GM12892 (cell line): ENCODE measurements around the gene CAMKMT.
"Not testable (repeated sequence)": the region's sequence is repeated elsewhere in the genome, so short reads cannot be mapped to it uniquely, and the experiment has no call there.

Experiments used
- DNase-seq: peaks from one replicate; pipeline ENCODE4 v3.0.0; 2011; ENCODE audit not compliant: insufficient read length
- FAIRE-seq: peaks from 2 replicates; lab custom pipeline; 2011; peaks lifted over from hg19 to GRCh38; lab: Jason Lieb, UNC
- POLR2A ChIP-seq: IDR thresholded peaks from 2 replicates; pipeline ENCODE4 v1.6.1; 2011; ENCODE audit warnings: low read depth, low read length, control low read depth
- POLR2AphosphoS5 ChIP-seq: IDR thresholded peaks from 2 replicates; pipeline ENCODE4 v1.6.1; 2011; ENCODE audit warnings: low read depth, low read length, control low read depth
- TAF1 ChIP-seq: IDR thresholded peaks from 2 replicates; pipeline ENCODE4 v1.6.1; 2011; ENCODE audit warnings: low read depth, mild to moderate bottlenecking, control low read depth, low read length, borderline replicate concordance

The CAMKMT gene

DNA sequence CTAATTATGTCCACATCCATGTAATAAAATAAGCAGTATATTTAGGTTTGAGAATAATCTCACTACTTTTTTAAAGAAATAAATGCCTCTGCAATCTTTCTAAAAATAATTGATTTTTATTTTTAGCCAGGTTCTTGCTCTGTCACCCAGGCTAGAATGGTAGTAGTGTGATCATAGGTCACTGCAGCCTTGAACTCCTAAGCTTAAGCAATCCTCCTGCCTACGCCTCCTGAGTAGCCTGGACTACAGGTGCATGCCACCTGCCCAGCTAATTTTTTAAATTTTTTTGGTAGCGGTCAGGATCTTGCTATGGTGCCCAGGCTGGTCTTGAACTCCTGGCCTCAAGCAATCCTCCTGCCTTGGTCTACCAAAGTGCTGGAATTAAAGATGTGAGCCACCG is 133.3 kb downstream of the CAMKMT start:
- no peak for DNase-seq
- no peak for FAIRE-seq
- TF ChIP-seq TAF1 (no peak), POLR2AphosphoS5 (no peak), POLR2A (no peak)

DNA sequence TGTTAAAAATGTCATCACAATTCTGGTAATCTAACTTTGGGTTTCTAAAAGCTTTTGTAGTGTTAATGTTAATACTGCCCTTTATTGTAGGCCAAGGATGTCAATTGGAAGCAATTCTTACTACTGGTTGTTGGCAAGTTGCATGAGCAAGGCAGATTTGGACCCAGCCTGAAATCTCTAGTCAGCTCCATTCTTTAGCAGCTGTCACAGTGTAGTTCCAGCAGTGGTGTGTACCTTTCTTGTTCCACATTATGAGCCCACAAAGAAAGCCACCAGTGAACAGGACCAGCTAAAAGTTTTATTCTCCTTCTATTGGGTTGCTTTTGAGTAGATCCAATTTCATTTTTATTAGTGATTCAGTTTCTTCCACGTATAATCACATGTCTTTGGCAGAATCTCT is 133.8 kb downstream of the CAMKMT start:
- TF ChIP-seq TAF1 = no peak
- no peak for TF ChIP-seq POLR2A
- no peak for TF ChIP-seq POLR2AphosphoS5
- DNase-seq (no peak), FAIRE-seq (no peak)

DNA sequence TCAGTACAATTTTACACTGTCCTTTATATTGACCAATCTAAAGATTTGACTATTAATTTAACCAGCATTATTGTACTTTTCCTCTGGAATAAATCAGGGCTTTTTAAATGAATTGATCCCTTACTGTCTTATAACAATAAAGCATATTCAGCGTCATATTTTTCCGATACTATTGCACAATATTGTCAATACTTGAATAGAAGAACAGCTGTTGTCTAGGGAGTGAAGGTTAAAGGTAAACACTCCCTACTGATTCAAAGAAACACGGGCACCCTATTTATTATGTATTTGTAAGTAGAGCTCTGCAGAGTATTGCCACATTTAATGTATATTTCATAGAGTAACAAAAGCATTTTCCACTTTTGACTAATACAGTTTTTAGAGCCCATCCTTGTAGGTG is 134.4 kb downstream of the CAMKMT start:
- DNase-seq (no peak), FAIRE-seq (no peak)
- TF ChIP-seq TAF1 = no peak
- no peak for TF ChIP-seq POLR2A
- no peak for TF ChIP-seq POLR2AphosphoS5

DNA sequence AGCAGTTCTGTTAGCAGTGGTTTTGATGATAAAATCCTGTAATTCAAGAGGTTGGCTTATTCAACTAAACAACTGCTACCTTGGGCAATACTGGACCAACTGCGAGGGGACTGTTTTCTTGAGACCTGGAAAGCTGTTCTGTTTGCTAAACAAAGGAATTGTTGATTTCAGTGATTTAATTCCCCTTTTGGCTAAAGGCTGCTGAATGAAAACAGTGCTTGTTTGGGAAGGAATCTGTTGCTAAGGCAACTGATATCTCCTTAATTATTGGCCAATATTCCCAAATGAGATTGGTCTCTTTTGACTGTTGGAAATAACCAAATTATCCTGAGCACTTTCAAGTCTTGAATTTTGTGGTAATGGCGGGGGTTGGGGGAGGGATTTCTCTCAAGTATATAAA is 136.8 kb downstream of the CAMKMT start:
- DNase-seq (no peak), FAIRE-seq (no peak)
- TF ChIP-seq POLR2AphosphoS5 (no peak), POLR2A (no peak), TAF1 (no peak)

DNA sequence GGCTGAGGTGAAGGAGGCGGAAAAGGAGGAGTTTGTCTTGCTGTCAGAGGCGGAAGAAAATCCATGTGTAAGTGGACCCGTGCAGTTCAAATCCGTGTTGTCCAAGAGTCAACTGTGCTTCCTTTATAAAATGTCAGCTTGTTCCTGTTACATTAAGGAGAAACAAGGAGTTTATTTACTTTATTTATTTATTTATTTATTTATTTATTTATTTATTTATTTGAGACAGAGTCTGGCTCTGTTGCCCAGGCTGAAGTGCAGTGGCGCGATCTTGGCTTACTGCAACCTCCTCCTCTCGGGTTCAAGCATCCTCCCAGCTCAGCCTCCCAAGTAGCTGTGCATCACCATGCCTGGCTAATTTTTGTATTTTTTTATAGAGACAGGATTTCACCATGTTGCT is 143.9 kb downstream of the CAMKMT start:
- not testable (repeated sequence) for DNase-seq, FAIRE-seq

DNA sequence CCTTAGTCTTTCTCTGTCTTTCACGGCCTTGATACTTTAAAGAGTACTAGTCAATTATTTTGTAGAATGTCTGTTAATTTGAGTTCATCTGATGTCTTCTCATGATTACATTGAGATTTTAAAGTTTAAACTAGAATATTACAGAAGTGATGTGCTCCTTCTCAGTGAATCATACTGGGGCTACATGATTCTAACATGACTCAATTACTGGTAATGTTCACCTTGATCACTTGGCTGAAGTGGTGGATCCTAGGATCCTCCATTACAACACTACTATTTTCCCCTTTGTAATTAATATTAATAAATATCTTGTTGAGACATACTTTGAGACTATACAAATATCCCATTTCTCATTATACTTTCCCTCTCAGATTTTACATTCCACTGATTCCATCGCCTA is 148.5 kb downstream of the CAMKMT start:
- TF ChIP-seq POLR2A (no peak), POLR2AphosphoS5 (no peak), TAF1 (no peak)
- DNase-seq = no peak
- no peak for FAIRE-seq

DNA sequence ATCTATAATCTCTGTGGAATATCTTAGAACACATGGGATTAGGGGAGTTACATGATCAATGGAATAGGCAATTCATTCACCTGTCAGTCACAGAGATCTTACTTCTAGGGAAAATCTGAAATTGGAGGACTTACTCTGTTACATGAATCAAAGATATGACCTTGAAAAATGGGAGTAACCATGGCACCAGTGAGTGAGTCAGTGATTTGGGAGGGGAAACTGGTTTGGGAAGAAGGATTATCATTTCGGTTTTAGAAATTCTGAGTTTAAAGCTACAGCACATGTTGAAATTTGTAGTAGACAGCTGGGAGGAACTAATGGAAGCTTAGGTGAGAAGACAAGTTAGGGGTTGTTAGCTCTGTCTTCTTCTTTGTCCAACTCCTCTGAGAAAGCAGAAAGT is 153.7 kb downstream of the CAMKMT start:
- DNase-seq (no peak), FAIRE-seq (no peak)
- TF ChIP-seq TAF1 (no peak), POLR2A (no peak), POLR2AphosphoS5 (no peak)

DNA sequence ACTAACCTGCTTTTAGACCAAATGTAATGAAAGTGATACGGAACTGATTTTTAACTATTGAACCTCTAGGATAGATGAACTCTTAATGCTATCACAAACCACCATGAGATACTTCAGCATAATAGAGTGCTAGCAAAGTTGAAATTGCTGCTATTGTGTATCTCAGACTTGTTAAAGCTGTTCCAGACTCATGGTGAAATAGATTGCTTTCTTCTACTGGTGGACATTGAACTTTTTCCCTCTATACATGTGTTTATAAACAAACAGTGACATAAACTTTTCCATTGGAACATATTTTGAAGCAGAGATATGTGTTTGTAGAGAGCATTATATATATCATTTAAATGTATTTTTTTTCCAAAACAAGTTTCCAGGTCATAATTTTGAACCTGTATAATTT is 157.3 kb downstream of the CAMKMT start:
- no peak for FAIRE-seq
- TF ChIP-seq TAF1 = no peak
- DNase-seq = no peak

DNA sequence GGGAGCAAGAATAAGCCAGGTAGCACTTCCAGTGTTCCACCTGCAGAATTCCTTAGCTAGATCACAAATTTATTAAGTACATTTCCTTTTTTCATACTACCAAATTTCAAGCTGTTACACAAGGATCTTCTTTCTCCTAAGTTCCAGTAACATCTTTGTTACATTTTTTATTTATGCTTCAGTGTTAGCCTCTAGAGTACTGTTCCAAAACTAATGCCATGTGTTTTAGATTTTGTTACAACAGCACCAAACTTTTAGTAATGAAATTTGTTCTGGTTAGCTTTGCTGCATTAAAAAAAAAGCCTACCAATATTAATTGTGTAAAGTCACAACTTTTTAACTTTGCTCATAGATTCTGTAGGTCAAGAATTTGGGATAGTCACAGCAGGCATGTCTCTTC is 161.1 kb downstream of the CAMKMT start:
- DNase-seq (no peak), FAIRE-seq (no peak)
- TF ChIP-seq POLR2A (no peak), POLR2AphosphoS5 (no peak), TAF1 (no peak)

DNA sequence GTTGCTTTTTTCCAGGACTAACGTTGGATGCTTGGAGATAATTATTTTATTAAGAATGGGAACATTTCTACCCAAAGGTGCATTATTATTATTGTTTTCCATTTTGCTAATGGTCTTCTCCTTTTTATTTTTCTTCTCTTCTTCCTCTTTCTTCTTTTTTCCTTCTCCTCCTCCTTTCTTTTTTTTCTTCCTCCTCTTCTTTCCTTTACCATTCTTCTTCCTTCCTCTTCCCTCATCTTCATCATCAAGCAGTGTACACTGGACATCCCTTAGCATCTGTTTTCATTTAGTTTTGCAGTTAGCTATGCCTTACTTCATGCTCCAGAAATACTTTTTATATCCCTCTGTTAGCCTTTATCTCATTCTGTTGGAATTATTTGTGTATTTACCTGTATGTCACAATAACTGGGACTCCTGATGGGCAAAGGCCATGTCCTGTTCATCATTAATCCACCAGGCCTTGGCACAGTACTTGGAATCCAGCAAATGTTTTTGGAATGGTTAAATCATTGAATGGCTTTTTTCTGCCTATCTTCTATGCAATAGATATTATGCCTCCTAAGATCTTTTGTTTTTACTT is 162.7 kb downstream of the CAMKMT start:
- FAIRE-seq = no peak
- DNase-seq = no peak
- TF ChIP-seq POLR2A (no peak), TAF1 (no peak), POLR2AphosphoS5 (no peak)

DNA sequence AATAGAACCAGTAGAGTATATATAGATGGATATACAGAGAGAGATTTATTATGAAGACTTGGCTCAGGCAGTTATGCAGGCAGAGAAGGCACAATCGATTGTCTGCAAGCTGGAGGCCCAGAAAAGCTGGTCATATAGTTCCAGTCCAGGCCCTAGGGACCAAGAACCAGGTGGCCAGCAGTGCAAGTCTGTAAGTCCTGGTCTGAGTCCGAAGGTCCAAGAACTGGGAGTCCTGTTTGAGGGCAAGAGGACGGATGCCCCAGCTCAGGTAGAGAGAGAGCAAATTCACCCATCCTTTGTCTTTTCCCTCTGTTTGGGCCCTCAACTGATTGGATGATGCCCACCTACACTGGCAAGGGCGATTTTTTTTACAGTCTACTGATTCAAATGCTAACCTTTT is 164.6 kb downstream of the CAMKMT start:
- DNase-seq (no peak), FAIRE-seq (no peak)
- TF ChIP-seq TAF1 = no peak
- TF ChIP-seq POLR2A = no peak
- no peak for TF ChIP-seq POLR2AphosphoS5

DNA sequence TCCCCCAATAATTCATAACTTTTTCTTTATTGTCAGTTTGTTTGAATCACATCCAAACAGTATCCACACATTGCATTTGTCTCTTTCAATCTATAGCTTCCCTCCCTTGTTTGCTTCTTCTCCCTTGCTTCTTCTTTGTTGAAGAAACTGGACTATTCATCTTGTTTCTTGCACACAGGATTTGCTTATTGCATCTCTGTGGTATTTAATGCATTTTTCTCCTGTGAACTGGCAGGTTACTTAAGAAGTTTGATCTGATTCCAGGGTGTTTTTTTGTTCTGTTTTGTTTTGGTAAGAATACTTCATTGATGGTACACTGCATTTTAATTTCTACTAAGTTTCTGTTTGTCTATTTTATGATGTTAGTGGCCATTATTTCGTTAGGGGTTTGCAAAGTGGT is 166.8 kb downstream of the CAMKMT start:
- TF ChIP-seq POLR2A (no peak), POLR2AphosphoS5 (no peak)
- DNase-seq (no peak), FAIRE-seq (no peak)

DNA sequence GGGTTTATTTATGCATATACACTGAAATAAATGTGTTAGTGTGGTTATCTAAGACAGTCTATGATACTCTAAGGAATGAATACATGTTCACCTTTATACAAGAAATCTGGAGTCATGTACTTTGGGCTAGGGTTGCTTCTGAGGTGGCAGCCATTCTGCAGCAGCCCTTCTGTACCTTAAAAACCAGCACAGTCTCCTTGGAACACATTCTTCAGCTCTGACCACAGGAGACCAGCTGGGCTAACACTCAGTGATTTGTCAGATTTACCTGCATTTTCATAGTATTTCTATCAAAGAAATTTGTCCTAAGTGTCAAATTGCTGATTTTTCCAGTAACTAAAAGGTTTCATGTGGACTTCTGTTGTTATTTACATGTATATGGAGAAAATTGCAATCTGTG is 167.7 kb downstream of the CAMKMT start:
- no peak for DNase-seq
- TF ChIP-seq POLR2A = no peak
- no peak for TF ChIP-seq TAF1
- TF ChIP-seq POLR2AphosphoS5 = no peak
- FAIRE-seq = peak; percentile 44
